NCI-H2227 treated with DMSO at 0.1 percent for 48 hours (cell line): ENCODE data around the gene SH3GLB1.

ENCODE experiments used
- DNase-seq: peaks from one replicate; lab custom pipeline; 2025; lab: John Stamatoyannopoulos, UW

The SH3GLB1 gene

GRCh38 chr1:86774305-86775295 lies 70.2 kb downstream of the SH3GLB1 start:
- DNase-seq, result peak; percentile 23

- DNase-seq, result no peak
Observed at GRCh38 chr1:86775395-86775794, 71.0 kb downstream of the SH3GLB1 start.

- DNase-seq, result no peak
Observed at GRCh38 chr1:86776108-86776507, 71.7 kb downstream of the SH3GLB1 start.

GRCh38 chr1:86778569-86779239 lies 74.3 kb downstream of the SH3GLB1 start:
- no peak for DNase-seq

- DNase-seq, result no peak
Observed at GRCh38 chr1:86779308-86780191, 75.2 kb downstream of the SH3GLB1 start.

- DNase-seq, result no peak
Observed at GRCh38 chr1:86782482-86782881, 78.1 kb downstream of the SH3GLB1 start.

- DNase-seq, result no peak
Observed at GRCh38 chr1:86787621-86788020, 83.2 kb downstream of the SH3GLB1 start.

GRCh38 chr1:86788300-86789206 lies 84.2 kb downstream of the SH3GLB1 start:
- DNase-seq, result no peak

GRCh38 chr1:86795316-86795715 lies 90.9 kb downstream of the SH3GLB1 start:
- DNase-seq, result no peak
